IPS DF 4.7 (cell line): ENCODE data around the gene LPAR6.
"Not testable (repeated sequence)": the region's sequence is repeated elsewhere in the genome, so short reads cannot be mapped to it uniquely, and the experiment has no call there.

Source experiments
- DNase-seq: peaks from one replicate; pipeline ENCODE4 v3.0.0-alpha.2; 2013; ENCODE audit warnings: low spot score; ENCODE audit errors: extremely low read depth

LPAR6 gene

GRCh38 chr13:48412881-48413351, at the start of gene LPAR6:
TSS of gene LPAR6 (minus strand) at chr13:48413113. CDS start at chr13:48412423, 690 bp downstream.
- DNase-seq, result no peak

- DNase-seq, result no peak
Measured at GRCh38 chr13:48457578-48458242, 44.8 kb upstream of the LPAR6 start.

- no peak for DNase-seq
Measured at GRCh38 chr13:48456546-48456945, 43.6 kb upstream of the LPAR6 start.

GRCh38 chr13:48451196-48451595, 38.3 kb upstream of the LPAR6 start:
- DNase-seq, result not testable (repeated sequence)

GRCh38 chr13:48449656-48450055, 36.7 kb upstream of the LPAR6 start:
- DNase-seq, result no peak

GRCh38 chr13:48448959-48449614, 36.2 kb upstream of the LPAR6 start:
- DNase-seq, result no peak

GRCh38 chr13:48448285-48448958, 35.5 kb upstream of the LPAR6 start:
- DNase-seq, result no peak

- DNase-seq, result no peak
Measured at GRCh38 chr13:48446464-48446863, 33.6 kb upstream of the LPAR6 start.

GRCh38 chr13:48443442-48444208, 30.7 kb upstream of the LPAR6 start:
- no peak for DNase-seq

GRCh38 chr13:48437371-48437770, 24.5 kb upstream of the LPAR6 start:
- no peak for DNase-seq

- no peak for DNase-seq
Measured at GRCh38 chr13:48436661-48437288, 23.9 kb upstream of the LPAR6 start.

- no peak for DNase-seq
Measured at GRCh38 chr13:48434200-48434599, 21.3 kb upstream of the LPAR6 start.

- no peak for DNase-seq
Measured at GRCh38 chr13:48431987-48432615, 19.2 kb upstream of the LPAR6 start.

- no peak for DNase-seq
Measured at GRCh38 chr13:48431431-48431830, 18.5 kb upstream of the LPAR6 start.

- DNase-seq, result no peak
Measured at GRCh38 chr13:48429886-48430285, 17.0 kb upstream of the LPAR6 start.

- DNase-seq, result no peak
Measured at GRCh38 chr13:48429036-48429435, 16.1 kb upstream of the LPAR6 start.

GRCh38 chr13:48426755-48427298, 13.9 kb upstream of the LPAR6 start:
- DNase-seq, result not testable (repeated sequence)

GRCh38 chr13:48426052-48426451, 13.1 kb upstream of the LPAR6 start:
- DNase-seq, result no peak

GRCh38 chr13:48424212-48424611, 11.3 kb upstream of the LPAR6 start:
- no peak for DNase-seq

- not testable (repeated sequence) for DNase-seq
Measured at GRCh38 chr13:48422003-48422402, 9.1 kb upstream of the LPAR6 start.
